Mesothelial cell of epicardium (in vitro differentiated cells): ENCODE results near the gene NAV2. TPM values are rescaled to one million over a fixed set of nuclear protein-coding genes. Genes with fewer than 3 reads are reported as not detected.

ENCODE experiments used
- DNase-seq, 2 experiments: peaks; one replicate each; pipeline ENCODE4 v3.0.0; 2021; ENCODE audit warnings: low spot score in 2 of 2; ENCODE audit not compliant: unreplicated experiment in 2 of 2
- H3K27ac Mint-ChIP-seq: 2 replicates; pipeline ENCODE4 v1.8.0; 2021; ENCODE audit warnings: mixed read lengths
- H3K27me3 Mint-ChIP-seq: 2 replicates; pipeline ENCODE4 v1.8.0; 2021; ENCODE audit warnings: low read depth, mixed read lengths
- H3K36me3 Mint-ChIP-seq: 2 replicates; pipeline ENCODE4 v1.8.0; 2021; ENCODE audit warnings: mixed read lengths
- H3K4me1 Mint-ChIP-seq: 2 replicates; pipeline ENCODE4 v1.8.0; 2021; ENCODE audit warnings: mixed read lengths
- H3K4me3 Mint-ChIP-seq: 2 replicates; pipeline ENCODE4 v1.8.0; 2021; ENCODE audit warnings: mild to moderate bottlenecking, moderate library complexity, mixed read lengths
- H3K9me3 Mint-ChIP-seq: 2 replicates; pipeline ENCODE4 v1.8.0; 2021; ENCODE audit warnings: mixed read lengths
- CTCF ChIP-seq: fragments of 200-600 bp; sonication (generic); IDR thresholded peaks from one replicate; pipeline ENCODE4 v1.5.0; 2021; ENCODE audit warnings: antibody characterized with exemption; ENCODE audit not compliant: unreplicated experiment
- total RNA-seq: library from RNA; stranded (reverse); gene quantifications from 3 replicates; pipeline ENCODE4 v1.2.1, GENCODE V29; 2021

Gene NAV2
- total RNA-seq, 1 donor from 2014 or later = 69.8 TPM

GRCh38 chr11:19789245-19789644 lies 76.6 kb downstream of the NAV2 start:
- DNase-seq = no peak
- H3K36me3 Mint-ChIP-seq = no peaks in the 10 kb centered on the region
- H3K4me3 Mint-ChIP-seq = no peak overlapping the region
- no peak overlapping the region for H3K27ac Mint-ChIP-seq
- no peaks in the 10 kb centered on the region for H3K9me3 Mint-ChIP-seq
- TF ChIP-seq CTCF = no peak
- no peaks in the 10 kb centered on the region for H3K27me3 Mint-ChIP-seq
- H3K4me1 Mint-ChIP-seq = peaks cover 35% of the 10 kb centered on the region

- Mint-ChIP-seq H3K9me3 (no peaks in the 10 kb centered on the region), H3K27ac (peak overlapping the region; percentile 45), H3K27me3 (no peaks in the 10 kb centered on the region), H3K4me3 (no peak overlapping the region), H3K36me3 (no peaks in the 10 kb centered on the region), H3K4me1 (peaks cover 43% of the 10 kb centered on the region)
- no peak for DNase-seq
- no peak for TF ChIP-seq CTCF
Observed at GRCh38 chr11:19789835-19790710, 77.4 kb downstream of the NAV2 start.

GRCh38 chr11:19790831-19791552 lies 78.4 kb downstream of the NAV2 start:
- Mint-ChIP-seq H3K36me3 (no peaks in the 10 kb centered on the region), H3K4me1 (peaks cover 49% of the 10 kb centered on the region), H3K27me3 (no peaks in the 10 kb centered on the region), H3K9me3 (no peaks in the 10 kb centered on the region), H3K4me3 (no peak overlapping the region), H3K27ac (no peak overlapping the region)
- no peak for DNase-seq
- TF ChIP-seq CTCF = no peak

- Mint-ChIP-seq H3K4me1 (peaks cover 49% of the 10 kb centered on the region), H3K27me3 (no peaks in the 10 kb centered on the region), H3K9me3 (no peaks in the 10 kb centered on the region), H3K27ac (peak overlapping the region; percentile 86), H3K36me3 (peaks cover 2% of the 10 kb centered on the region), H3K4me3 (no peak overlapping the region)
- DNase-seq = no peak
- no peak for TF ChIP-seq CTCF
Observed at GRCh38 chr11:19792510-19792909, 79.9 kb downstream of the NAV2 start.

- Mint-ChIP-seq H3K27ac (peak overlapping the region; percentile 70), H3K4me1 (peaks cover 55% of the 10 kb centered on the region), H3K4me3 (no peak overlapping the region), H3K36me3 (peaks cover 2% of the 10 kb centered on the region), H3K27me3 (no peaks in the 10 kb centered on the region), H3K9me3 (no peaks in the 10 kb centered on the region)
- DNase-seq = no peak
- no peak for TF ChIP-seq CTCF
Observed at GRCh38 chr11:19793326-19793725, 80.7 kb downstream of the NAV2 start.
